AG04450 (cell line): ENCODE data around the gene PAK3. TPM values are rescaled to one million over a fixed set of nuclear protein-coding genes. Genes with fewer than 3 reads are reported as not detected.

Experiments used
- CTCF ChIA-PET: fragments of 300-600, 350-600 bp; formaldehyde crosslinking; extraction: SDS; loops from one replicate; lab custom pipeline; 2022; ENCODE audit warnings: antibody characterized with exemption, inconsistent platforms; lab: Charles Lee
- POLR2A ChIA-PET: fragments of 350-600 bp; formaldehyde crosslinking; extraction: SDS; loops from one replicate; lab custom pipeline; 2021; ENCODE audit warnings: antibody characterized with exemption, inconsistent platforms; lab: Yijun Ruan, JAX
- DNase-seq: peaks from one replicate; pipeline ENCODE4 v3.0.0-alpha.2; 2011; ENCODE audit warnings: low read depth, low spot score
- H3K27ac ChIP-seq: one replicate; pipeline ENCODE4 v1.5.1; 2012; ENCODE audit warnings: low read depth, low read length, control low read depth
- H3K27me3 ChIP-seq: one replicate; pipeline ENCODE4 v1.6.0; 2012; ENCODE audit warnings: low read length; ENCODE audit not compliant: control insufficient read depth, insufficient read depth
- H3K4me3 ChIP-seq: 2 replicates; pipeline ENCODE4 v1.5.1; 2011; ENCODE audit warnings: mild to moderate bottlenecking, low read depth, low read length, control low read depth
- H3K9me3 ChIP-seq: 2 replicates; pipeline ENCODE4 v1.5.1; 2012; ENCODE audit warnings: low read length; ENCODE audit not compliant: control insufficient read depth, insufficient read depth
- polyA plus RNA-seq: library from polyadenylated mRNA; depleted of rRNA; stranded (reverse); fragments of >200 nt; gene quantifications from 2 replicates; pipeline ENCODE4 v1.2.3, GENCODE V29; 2011
- TF ChIP-seq, protein P1 (sequence below): IDR thresholded peaks from 2 replicates; pipeline ENCODE4 v1.5.1; 2011; ENCODE audit warnings: low read depth, low read length, control low read depth, inconsistent platforms

The PAK3 gene
- polyA plus RNA-seq, 1 experiment = 0.66 TPM

DNA sequence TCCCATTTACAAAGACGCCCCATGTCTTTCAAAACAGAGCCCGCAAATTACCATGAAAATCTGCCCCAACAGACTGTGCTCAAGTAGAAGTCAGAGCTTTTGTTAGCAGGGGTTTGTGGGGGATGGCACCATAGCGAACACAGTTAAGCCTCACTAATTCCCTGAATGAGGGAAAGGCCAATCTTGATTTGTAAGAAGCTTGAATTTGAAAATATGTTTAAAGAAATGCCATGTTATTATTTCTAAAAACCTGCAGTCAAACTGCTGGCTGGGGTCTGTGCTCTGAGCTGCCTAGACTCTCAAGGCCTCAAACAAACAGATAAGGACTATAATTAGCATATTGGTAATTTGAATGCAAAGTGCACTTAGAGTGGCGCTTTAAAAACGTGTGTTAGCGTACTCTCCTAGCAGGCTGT, 9.4 kb upstream of the PAK3 start:
- H3K4me3 ChIP-seq = no peak overlapping the region
- no peak overlapping the region for H3K27ac ChIP-seq
- no peaks in the 10 kb centered on the region for H3K9me3 ChIP-seq
- CTCF ChIA-PET = no interaction called here
- H3K27me3 ChIP-seq = peaks cover 2% of the 10 kb centered on the region
- POLR2A ChIA-PET = no interaction called here
- TF ChIP-seq, protein P1, sequence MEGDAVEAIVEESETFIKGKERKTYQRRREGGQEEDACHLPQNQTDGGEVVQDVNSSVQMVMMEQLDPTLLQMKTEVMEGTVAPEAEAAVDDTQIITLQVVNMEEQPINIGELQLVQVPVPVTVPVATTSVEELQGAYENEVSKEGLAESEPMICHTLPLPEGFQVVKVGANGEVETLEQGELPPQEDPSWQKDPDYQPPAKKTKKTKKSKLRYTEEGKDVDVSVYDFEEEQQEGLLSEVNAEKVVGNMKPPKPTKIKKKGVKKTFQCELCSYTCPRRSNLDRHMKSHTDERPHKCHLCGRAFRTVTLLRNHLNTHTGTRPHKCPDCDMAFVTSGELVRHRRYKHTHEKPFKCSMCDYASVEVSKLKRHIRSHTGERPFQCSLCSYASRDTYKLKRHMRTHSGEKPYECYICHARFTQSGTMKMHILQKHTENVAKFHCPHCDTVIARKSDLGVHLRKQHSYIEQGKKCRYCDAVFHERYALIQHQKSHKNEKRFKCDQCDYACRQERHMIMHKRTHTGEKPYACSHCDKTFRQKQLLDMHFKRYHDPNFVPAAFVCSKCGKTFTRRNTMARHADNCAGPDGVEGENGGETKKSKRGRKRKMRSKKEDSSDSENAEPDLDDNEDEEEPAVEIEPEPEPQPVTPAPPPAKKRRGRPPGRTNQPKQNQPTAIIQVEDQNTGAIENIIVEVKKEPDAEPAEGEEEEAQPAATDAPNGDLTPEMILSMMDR = no peak
- DNase-seq = no peak

- Histone ChIP-seq H3K27me3 (peaks cover 2% of the 10 kb centered on the region), H3K9me3 (no peaks in the 10 kb centered on the region), H3K4me3 (no peak overlapping the region), H3K27ac (no peak overlapping the region)
- ChIA-PET POLR2A (no interaction called here), CTCF (no interaction called here)
- TF ChIP-seq, protein P1 = no peak
- DNase-seq = no peak
Measured at GRCh38 chrX:111088628-111089027, 7.4 kb upstream of the PAK3 start.

DNA sequence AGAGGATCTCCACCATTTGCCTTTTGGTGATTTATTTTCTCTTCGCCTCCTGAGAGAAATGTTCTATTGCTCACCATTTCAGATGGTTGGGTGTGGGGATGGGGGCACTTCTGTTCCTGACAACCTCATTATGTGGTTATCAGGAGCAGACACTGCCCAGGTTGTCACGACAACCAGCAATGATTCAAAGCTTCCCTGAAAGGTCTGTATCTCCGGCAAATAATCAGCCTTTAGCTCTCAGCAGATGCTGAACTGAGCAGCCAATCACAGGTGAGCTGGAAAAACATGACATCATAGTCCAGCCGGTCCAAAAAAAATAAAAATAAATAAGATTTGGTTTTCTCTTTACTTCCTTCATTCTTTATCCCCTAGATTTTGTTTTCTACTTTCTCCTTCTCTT, 5.5 kb upstream of the PAK3 start:
- Histone ChIP-seq H3K9me3 (no peaks in the 10 kb centered on the region), H3K27me3 (peaks cover 2% of the 10 kb centered on the region), H3K27ac (no peak overlapping the region), H3K4me3 (no peak overlapping the region)
- DNase-seq = no peak
- TF ChIP-seq, protein P1 = no peak
- POLR2A ChIA-PET = no interaction called here
- CTCF ChIA-PET = no interaction called here

DNA sequence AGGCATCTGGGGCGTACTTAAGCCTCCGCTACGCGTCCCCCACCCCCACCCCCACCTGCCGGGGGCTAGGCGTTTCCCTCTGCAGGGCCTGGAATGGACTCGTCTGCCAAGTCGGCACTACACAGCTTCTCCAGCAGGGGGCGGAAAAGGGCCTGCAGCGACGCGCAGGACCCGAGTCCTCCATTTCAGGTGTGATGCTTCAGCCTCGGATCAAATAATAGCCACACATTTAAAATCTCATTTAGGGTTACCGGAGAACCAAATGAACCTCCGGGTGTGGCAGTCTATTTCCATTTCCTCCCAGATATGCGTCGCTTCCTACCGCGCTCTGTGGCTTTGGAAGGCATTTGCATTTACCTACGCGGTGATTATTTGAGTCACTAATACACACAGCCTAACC, 2.9 kb downstream of the PAK3 start:
- TF ChIP-seq, protein P1 = peak; percentile 46
- DNase-seq = no peak
- Histone ChIP-seq H3K9me3 (no peaks in the 10 kb centered on the region), H3K27me3 (no peaks in the 10 kb centered on the region), H3K4me3 (no peak overlapping the region), H3K27ac (no peak overlapping the region)
- ChIA-PET POLR2A (no interaction called here), CTCF (no interaction called here)

GRCh38 chrX:111100191-111100590, 4.2 kb downstream of the PAK3 start:
- DNase-seq = no peak
- no peaks in the 10 kb centered on the region for H3K9me3 ChIP-seq
- ChIA-PET POLR2A (no interaction called here), CTCF (interaction anchor here (0.6 to 1.3 kb wide), 5 partner anchors 16 to 112 kb away, joined by 3 to 6 read pairs (median 4); no protein-coding TSS in a partner anchor)
- TF ChIP-seq, protein P1 = peak; percentile 30; the same call in 1 of the 2 replicates
- H3K27me3 ChIP-seq = no peaks in the 10 kb centered on the region
- no peak overlapping the region for H3K27ac ChIP-seq
- H3K4me3 ChIP-seq = no peak overlapping the region
